Inflammatory macrophage treated with lipopolysaccharide for 1 hour (primary cell): ENCODE data around the gene CDC42EP3.

Experiments used
- DNase-seq, 2 donors: peaks; one replicate each; pipeline ENCODE4 v3.0.0-alpha.2; 2020 to 2022

Gene CDC42EP3

DNA sequence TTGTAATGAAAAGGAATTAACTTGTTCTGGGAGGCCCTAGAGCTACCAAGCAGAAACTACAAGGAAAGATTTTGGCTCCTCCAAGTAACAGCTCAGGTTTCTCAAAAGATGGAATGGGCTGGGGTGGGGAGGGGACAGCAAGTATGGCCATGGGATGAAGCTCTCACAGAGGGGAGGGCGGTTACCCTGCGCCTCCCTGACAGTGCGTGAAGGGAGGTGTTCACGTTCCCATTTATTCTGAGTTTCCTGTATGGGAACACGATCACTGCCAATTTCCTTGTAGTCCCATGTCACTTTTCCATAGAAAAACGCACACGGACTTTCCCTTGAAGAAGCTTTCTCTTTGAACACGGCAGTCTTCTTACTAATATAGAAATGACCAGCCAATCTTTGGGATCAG, 17.0 kb downstream of the CDC42EP3 start:
- no peak for DNase-seq

- DNase-seq = peak; percentile 80 to 81
These were observed 17.6 kb downstream of the CDC42EP3 start for GRCh38 chr2:37653805-37654378.

DNA sequence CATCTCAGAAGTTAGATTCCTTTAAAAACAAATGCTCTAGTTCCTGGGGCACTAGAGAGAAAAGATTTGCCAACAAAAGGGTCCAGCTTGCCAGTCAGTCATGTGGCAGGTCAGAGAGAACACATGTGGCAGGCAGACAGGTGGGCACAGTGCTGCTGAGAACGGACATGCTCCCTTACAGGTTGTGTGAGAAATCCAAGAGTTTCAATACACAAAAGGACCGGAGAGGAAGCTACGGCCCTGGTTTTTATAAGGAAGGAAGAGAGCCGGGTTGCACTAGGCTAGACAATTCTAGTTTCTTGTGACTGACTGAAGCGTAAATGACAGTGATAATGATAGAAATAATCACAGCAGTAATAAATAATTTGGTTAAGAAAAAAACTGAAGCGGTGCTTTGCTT, 18.3 kb downstream of the CDC42EP3 start:
- DNase-seq = no peak

GRCh38 chr2:37652199-37652640, 19.2 kb downstream of the CDC42EP3 start:
- no peak for DNase-seq

DNA sequence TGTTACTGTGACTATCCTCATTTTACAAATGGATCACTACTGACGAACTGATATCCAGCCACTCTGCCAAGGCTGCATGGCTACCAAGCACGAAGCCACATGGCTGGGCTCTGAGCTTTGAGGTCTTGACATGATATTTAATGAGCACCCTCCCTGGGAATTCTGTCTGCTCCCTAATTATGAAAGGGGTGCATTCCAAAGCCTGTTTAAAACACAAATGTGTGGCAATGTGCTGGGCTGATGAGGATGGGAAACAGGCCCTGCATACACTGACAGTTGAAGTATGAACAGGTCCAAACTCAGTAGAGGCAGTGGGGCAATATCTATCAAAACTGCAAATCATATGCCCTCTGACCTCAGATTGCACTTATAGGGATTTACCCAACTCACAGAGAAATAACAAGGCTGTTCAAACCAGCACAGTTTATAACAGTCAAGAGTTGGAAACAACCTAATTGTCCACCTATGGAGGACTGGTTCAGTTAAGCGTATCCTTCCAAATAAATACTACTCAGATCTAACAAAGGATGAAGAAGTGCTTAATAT, 20.8 kb downstream of the CDC42EP3 start:
- DNase-seq = no peak

DNA sequence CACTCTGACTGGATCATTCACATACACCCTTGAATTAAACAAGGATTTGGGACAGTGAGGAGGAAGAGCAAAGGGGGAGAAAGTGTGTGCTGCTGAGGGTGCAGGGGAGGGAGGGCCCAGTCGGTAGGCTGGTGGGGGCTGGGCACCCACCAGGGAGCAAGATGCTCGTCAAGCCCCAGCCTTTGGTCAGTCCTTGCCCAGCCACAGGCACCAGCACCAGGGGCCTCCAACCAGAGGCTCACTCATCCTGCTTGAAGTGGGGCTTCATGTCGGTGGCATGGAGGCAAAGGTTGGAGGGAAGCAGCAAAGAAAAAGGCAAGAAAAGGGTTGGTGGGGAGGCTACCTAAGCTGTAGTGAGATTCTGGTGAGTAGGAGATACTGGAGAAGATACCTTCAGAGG, 21.9 kb downstream of the CDC42EP3 start:
- no peak for DNase-seq

DNA sequence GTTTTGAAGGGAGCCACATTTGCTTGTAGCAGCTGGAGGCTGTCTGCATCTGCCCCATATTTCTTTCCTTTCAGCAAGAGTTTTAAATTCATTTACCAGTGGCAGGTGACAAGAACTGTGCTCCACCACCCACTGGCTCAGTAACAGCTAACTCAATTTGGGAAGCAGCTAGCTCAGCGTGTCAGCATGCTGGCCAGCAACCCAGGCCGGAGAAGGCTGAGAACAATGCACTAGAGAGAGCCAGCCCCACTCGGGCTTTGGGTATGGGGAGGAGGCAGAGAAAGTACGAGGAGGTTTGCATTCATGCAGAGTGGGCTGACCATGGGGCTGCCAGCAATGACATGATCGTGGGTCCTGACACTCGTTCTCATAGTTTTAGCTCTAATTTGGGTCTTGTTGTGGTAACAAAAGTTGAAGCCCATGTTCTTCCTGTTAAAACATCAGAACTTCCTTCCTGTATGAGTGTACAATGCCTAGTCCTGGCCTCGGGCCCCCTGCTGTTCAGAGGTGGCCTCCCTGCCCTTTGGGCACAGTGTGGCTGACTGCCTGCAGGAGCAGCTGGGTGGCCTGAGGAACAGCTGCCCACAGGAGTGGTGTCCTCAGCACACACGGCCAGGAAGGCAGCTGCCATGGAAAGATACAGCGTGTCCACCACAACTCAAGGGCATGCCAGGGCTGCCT, 23.0 kb downstream of the CDC42EP3 start:
- no peak for DNase-seq

DNA sequence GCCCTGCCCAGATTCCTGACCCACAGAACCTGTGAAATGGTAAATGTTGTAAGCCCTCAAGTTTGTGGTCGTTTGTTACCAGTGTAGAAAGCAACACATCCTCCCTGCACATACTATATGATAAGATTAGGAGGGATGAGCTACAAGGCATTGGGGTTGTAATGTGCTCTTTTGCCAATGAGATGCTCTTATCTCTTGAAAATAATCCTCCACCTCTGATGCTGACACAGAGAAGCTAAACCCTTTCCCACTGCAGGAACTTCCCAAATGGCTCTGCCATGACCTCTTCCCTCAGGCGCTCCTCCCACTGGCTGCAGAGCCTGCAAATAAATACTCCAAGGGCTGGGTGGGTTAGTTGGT, 23.5 kb downstream of the CDC42EP3 start:
- no peak for DNase-seq

- no peak for DNase-seq
These were observed 25.6 kb downstream of the CDC42EP3 start for GRCh38 chr2:37645836-37646235.

DNA sequence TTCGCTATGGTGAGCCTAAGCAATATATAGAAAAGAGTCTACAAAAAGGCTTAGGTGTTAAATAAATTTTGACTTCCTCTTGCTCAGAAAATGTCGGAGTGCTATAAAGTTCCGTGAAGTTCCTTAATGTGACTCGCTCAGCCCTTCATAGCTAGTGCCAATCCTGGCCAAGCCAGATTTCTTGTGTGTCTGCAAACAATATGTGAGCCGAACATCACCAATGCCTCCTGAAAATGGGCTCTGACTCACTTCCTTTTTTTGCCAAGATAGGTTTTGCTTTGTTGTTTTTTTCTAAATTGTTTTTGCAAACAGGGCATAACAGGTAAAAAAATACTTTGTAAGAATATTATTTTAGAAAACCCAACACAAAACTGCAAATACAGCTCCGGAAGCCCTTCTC, 26.1 kb downstream of the CDC42EP3 start:
- DNase-seq = no peak

- DNase-seq = no peak
These were observed 27.3 kb downstream of the CDC42EP3 start for GRCh38 chr2:37644191-37644590.

DNA sequence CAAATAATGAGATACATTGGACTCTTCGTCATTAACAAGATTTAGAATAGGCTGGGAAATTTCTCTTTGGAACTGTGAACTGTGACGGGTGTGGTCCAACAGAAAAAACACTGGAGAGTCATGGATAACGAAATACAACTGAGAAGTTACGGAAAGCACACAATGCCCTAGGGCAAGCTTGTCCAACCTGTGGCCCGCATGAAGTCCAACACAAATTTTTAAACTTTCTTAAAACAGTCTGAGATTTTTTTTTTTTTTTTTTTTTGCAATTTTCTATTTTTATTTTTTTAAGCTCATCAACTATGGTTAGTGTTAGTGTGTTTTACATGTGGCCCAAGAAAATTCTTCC, 27.7 kb downstream of the CDC42EP3 start:
- DNase-seq = no peak

- no peak for DNase-seq
These were observed 28.3 kb downstream of the CDC42EP3 start for GRCh38 chr2:37642907-37643729.

DNA sequence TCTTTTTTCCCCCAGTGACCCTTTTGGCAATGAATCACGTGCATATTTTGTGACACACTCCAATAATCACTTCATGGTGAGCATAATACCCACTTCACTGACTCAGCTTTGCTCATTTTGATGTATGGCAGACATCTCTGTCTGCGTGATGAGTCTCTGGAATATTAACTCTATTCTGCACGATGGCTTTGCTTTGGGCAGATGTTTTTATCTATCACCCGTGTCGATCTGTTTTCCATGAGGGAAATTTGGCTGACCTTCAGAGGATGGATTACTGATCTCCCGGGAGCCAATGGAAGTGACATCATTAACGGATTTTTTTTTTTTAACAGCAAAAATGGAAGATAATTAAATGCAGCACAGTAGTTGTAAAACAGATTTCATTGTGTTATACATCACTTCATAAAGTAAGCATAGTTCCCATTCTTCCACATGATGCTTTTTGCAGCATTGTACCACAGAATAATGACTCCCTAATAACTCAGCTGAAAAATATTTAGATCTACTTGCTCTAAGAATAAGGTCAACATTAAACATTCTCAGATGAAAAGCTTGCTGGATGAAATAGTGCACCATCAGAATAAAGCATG, 29.8 kb downstream of the CDC42EP3 start:
- no peak for DNase-seq

DNA sequence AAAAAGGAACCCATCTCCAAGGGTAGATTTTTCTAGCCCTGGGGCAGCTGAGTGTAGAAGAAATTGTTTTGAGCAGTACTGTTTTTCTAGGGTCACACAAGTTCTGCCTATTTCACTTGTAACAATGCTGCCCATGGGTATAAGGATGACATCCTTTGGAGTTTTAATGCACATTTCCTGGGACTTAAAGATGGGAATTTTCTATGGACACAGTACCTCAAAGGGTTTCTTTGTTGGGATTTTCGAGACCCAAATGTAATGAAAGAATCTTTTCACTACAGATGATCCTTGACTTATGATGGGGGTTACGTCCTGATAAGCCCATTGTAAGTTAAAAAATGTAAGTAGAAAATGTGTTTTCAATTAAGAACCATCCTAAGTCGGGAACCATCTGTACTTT, 31.8 kb downstream of the CDC42EP3 start:
- DNase-seq = no peak

- no peak for DNase-seq
These were observed 32.5 kb downstream of the CDC42EP3 start for GRCh38 chr2:37638973-37639372.

DNA sequence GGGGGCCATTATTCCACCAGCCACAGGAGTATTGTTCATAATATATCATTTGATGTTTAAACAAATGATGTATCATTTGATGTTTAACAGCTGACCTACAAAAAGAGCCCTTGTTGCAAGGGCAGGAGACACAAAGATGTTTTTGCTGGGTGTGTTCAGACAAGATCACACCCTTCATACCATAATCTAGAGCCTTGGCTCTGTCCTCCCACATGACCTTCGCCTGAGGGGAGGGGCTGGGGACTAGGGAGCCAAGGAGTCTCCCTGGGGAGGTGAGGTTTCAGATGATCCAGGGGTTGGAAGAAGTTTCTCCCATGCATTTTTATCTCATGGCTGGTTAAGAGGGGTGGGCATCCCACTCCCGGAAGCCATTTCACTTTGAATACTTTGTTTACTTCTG, 33.5 kb downstream of the CDC42EP3 start:
- no peak for DNase-seq

- no peak for DNase-seq
These were observed 34.1 kb downstream of the CDC42EP3 start for GRCh38 chr2:37637190-37637860.

DNA sequence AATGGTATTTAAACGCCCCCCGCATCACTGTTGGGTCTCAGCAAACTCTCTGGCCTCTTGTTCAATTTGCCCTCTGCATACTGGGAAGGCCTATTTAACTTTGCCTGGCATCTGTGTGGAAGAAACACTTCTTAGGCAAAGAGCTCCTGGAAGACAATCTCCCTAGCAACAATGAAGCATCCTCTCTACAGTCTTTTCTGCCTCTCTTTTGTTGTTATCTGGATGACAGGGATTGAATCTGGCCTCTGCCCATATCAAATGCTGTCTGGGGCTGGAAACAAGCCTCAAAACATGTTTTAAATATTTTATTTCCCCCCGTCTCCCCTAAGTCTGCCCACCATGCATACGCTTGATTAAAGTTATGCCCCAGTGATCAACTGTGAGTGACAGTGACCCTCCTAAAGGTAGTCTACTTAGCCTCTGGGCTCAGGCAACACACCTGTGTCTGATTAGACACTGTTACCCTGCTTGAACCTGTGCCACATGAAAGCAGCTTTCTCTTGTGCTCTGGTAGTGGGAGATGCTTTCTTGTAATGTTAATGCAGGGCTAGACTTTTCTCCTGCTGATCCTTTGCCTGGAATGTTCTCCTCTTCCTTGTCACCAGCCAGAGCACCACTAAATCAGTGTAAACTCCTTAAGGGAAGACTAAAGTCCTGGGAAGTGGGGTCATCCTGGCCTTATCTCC, 34.9 kb downstream of the CDC42EP3 start:
- no peak for DNase-seq

DNA sequence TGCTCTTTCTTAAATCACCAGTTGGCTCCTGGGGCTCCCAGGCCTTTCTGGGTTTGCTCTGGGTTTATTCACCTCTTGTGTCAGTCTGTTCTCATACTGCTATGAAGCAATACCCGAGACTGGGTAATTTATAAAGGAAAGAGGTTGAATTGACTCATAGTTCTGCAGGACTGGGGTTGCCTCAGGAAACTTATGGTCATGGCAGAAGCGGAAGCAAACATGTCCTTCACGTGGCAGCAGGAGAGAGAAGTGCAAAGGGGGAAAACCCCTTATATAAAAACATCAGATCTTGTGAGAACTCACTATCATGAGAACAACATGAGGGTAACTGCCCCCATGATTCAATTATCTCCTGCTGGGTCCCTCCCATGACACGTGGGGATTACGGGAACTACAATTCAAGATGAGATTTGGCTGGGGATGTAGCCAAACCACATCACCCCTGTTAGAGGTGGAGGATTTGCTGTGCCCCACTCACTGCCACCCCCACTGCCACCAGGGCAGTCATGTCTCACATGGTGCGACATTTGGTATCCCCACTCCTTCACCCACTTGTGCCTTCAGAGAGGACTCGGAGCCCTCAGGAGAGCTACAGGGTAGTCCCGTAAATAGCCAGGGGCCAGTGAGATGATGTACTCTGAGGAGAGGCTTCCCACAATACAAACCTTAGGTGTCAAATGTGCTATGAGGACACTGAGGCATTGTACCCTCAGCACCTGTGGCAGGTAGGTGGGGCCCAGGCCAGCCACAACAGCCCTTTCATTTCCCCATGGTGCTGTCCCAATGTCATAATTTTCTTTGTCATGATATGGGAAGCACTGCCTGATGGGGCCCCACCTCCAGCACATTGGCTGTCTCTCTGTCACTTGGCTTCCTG, 35.7 kb downstream of the CDC42EP3 start:
- peak; percentile 92 to 100 for DNase-seq

DNA sequence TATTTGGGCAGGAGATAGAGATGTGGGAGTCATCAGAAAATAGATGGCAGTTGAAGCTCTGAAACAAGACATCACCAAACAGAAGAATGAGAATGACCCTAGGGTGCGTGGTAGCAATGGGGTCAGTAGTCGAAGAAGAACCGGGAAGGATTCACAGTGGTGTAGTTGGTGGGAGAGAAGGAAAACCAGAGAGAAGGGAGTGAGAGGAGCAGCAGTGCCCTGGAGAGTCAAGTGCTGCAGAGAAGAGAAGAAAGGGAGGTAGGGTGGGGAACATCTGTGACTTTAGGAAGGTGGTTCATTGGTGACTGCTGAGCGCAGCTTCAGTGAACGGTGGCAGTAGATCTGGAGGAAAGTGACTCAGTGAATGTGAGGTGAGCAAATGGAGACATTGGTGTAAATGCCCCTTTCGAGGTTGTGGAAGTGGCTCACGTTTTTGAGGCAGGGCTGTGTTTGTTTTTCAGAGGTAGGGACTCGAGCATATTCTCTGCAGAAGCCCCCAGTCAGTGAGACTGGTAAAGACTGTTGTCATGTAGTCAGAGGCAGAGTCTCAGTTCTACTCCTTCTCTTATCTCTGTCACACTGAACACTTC, 36.4 kb downstream of the CDC42EP3 start:
- no peak for DNase-seq
